Stimulated activated CD4-positive, alpha-beta T cell treated with anti-CD3 and anti-CD28 coated beads, Interleukin-15, amount 100 ng/mL, for 24 hours (primary cell): ENCODE results near the gene BTBD16.

ENCODE experiments used
- DNase-seq: peaks from one replicate; pipeline ENCODE4 v3.0.0-alpha.2; 2020

BTBD16 gene

GRCh38 chr10:122376364-122376961 lies 105.4 kb downstream of the BTBD16 start:
- no peak for DNase-seq

DNA sequence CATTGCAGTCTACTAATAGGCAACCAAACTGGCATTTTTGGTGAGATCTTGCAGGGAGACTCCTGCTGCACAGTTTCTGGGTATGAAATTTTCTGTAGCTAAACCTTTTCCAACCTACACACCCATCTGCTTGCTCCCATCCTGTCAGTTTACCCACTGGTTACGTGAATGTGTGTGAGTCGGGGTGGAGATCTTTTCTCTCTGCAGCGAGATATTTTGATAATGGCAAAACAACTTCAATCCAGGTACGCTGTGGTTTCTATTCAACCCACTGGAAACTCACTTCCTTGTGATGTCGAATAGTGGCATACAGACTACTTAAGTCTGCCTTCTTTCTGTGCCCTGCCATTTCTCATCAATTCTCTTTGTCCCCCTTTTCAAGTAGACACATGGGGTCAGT lies 107.9 kb downstream of the BTBD16 start:
- DNase-seq = no peak

DNA sequence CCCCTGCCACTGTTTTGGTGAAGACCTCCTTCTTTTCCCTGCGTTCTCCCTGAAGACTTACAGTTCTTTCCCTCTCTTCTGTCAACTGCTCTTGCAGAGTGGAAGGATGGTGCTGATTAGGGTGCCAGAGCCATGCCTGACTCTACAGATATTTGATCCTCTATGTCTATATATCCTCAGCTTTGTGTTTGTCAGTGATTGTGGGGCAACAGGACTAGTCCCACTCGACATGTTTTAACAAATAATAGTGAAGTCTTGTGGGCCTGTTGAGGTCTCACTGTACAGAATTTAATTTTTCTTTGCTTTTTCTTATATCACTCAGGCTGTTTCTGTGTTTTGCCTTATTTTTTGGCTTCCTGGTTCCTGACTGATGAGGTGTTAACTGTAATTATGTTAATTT lies 108.4 kb downstream of the BTBD16 start:
- no peak for DNase-seq

- no peak for DNase-seq
Observed at GRCh38 chr10:122380703-122381102, 109.6 kb downstream of the BTBD16 start.

DNA sequence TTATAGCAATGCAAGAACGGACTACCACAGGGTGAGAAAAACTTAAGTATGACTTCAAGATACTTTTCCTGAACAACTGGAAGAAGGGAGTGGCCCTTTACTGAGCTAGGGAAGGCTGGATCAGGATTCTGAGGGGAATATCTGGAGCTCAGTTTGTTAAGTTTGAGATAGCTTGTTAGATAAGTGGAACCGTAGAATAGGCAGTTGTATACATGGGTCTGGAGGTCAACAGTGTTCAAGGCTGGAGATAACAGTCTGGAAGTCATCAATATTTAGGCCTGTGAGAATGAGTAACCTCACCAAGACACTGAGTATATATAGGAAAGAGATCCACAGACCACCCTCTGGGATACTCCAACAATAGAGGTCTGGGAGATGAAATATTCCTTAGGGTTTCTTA lies 110.6 kb downstream of the BTBD16 start:
- no peak for DNase-seq

DNA sequence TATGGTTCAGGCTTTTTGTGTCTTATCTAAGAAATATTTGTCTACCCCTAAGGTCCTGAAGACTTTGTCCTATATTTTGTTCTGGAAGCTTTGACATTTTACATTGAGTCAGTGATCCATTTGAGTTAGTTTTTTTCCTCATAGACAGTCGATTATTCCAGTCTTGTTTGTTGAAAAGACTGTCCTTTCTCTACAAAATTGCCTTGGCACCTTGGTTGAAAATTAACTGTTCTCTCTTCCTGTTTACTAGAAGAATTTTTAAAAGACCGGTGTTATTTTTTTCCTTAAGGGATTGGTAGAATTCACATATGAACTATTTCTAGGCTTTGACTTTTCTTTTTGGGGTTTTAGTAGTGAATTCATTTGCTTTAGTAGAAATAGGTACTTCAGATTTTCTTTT lies 115.4 kb downstream of the BTBD16 start:
- no peak for DNase-seq

DNA sequence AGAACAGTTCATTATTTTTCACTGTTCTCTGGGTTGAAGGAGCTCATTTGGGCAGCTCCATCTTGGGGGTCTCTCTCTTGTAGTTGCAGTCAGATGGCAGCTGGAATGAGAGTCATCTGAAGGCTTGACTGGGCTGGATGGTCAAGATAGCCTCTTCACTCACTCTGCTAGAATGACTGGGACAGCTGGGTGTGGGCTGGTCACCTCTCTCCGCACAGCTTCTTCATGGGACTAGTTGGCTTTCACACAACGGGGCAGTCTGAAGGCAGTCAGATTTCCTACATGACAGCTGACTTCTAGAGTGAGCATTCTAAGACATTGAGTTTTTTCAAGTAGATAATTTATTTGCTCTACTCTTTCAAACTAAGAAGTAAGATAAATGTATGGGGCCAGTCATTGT lies 116.5 kb downstream of the BTBD16 start:
- DNase-seq = no peak
